HG03108 (cell line): ENCODE results near the gene HIGD2A.
"Not testable (repeated sequence)": the region's sequence is repeated elsewhere in the genome, so short reads cannot be mapped to it uniquely, and the experiment has no call there.

Experiments used
- ATAC-seq: cut with Tn5 transposase; IDR thresholded peaks from one replicate; pipeline ENCODE4 v1.9.1; 2021; ENCODE audit warnings: moderate library complexity; ENCODE audit not compliant: unreplicated experiment

Gene HIGD2A

GRCh38 chr5:176394096-176394495 lies 5.5 kb downstream of the HIGD2A start:
- ATAC-seq = no peak

GRCh38 chr5:176394881-176395675 lies 6.5 kb downstream of the HIGD2A start:
- ATAC-seq = no peak

GRCh38 chr5:176396330-176396729 lies 7.8 kb downstream of the HIGD2A start:
- ATAC-seq = no peak

- ATAC-seq = no peak
Measured at GRCh38 chr5:176397736-176398420, 9.3 kb downstream of the HIGD2A start.

GRCh38 chr5:176400382-176401156 lies 12.0 kb downstream of the HIGD2A start:
- ATAC-seq = no peak

GRCh38 chr5:176401281-176402205 lies 13.0 kb downstream of the HIGD2A start:
- no peak for ATAC-seq

- no peak for ATAC-seq
Measured at GRCh38 chr5:176405656-176406435, 17.3 kb downstream of the HIGD2A start.

GRCh38 chr5:176406436-176407052 lies 18.0 kb downstream of the HIGD2A start:
- ATAC-seq = no peak

GRCh38 chr5:176407456-176408251 lies 19.1 kb downstream of the HIGD2A start:
- no peak for ATAC-seq

- not testable (repeated sequence) for ATAC-seq
Measured at GRCh38 chr5:176408252-176408573, 19.7 kb downstream of the HIGD2A start.

GRCh38 chr5:176408590-176408989 lies 20.0 kb downstream of the HIGD2A start:
- no peak for ATAC-seq

- no peak for ATAC-seq
Measured at GRCh38 chr5:176409765-176410164, 21.2 kb downstream of the HIGD2A start.

GRCh38 chr5:176410486-176411180 lies 22.1 kb downstream of the HIGD2A start:
- no peak for ATAC-seq

- ATAC-seq = no peak
Measured at GRCh38 chr5:176412517-176413254, 24.1 kb downstream of the HIGD2A start.

- no peak for ATAC-seq
Measured at GRCh38 chr5:176413255-176413565, 24.7 kb downstream of the HIGD2A start.

GRCh38 chr5:176413709-176414191 lies 25.2 kb downstream of the HIGD2A start:
- ATAC-seq = no peak

GRCh38 chr5:176414704-176415103 lies 26.2 kb downstream of the HIGD2A start:
- ATAC-seq = no peak
